Globus pallidus (tissue), 1 donor: ENCODE results near the gene ACTR1A.

ENCODE experiments used
- DNase-seq: peaks from one replicate; pipeline ENCODE4 v3.0.0-alpha.2; 2015; ENCODE audit warnings: low spot score

ACTR1A gene

GRCh38 chr10:102485093-102485784, 17.3 kb downstream of the ACTR1A start:
- DNase-seq: no peak

GRCh38 chr10:102484021-102484420, 18.5 kb downstream of the ACTR1A start:
- DNase-seq: no peak

GRCh38 chr10:102480396-102480795, 22.1 kb downstream of the ACTR1A start:
- DNase-seq: no peak

- DNase-seq: no peak
Observed at GRCh38 chr10:102479651-102480050, 22.9 kb downstream of the ACTR1A start.

- DNase-seq: no peak
Observed at GRCh38 chr10:102476466-102477141, 25.9 kb downstream of the ACTR1A start.

GRCh38 chr10:102475451-102476040, 27.0 kb downstream of the ACTR1A start:
- DNase-seq: no peak

- DNase-seq: no peak
Observed at GRCh38 chr10:102473445-102474331, 28.8 kb downstream of the ACTR1A start.

- no peak for DNase-seq
Observed at GRCh38 chr10:102470579-102471546, 31.6 kb downstream of the ACTR1A start.

GRCh38 chr10:102468683-102469082, 33.8 kb downstream of the ACTR1A start:
- no peak for DNase-seq

- DNase-seq: no peak
Observed at GRCh38 chr10:102467971-102468438, 34.5 kb downstream of the ACTR1A start.

GRCh38 chr10:102467318-102467717, 35.2 kb downstream of the ACTR1A start:
- no peak for DNase-seq

- DNase-seq: no peak
Observed at GRCh38 chr10:102465466-102465865, 37.0 kb downstream of the ACTR1A start.

- DNase-seq: no peak
Observed at GRCh38 chr10:102463983-102464382, 38.5 kb downstream of the ACTR1A start.

- DNase-seq: no peak
Observed at GRCh38 chr10:102462512-102463054, 39.9 kb downstream of the ACTR1A start.

- DNase-seq: peak; percentile 84
Observed at GRCh38 chr10:102461187-102462054, 41.1 kb downstream of the ACTR1A start.

- DNase-seq: peak; percentile 6
Observed at GRCh38 chr10:102460836-102461186, 41.7 kb downstream of the ACTR1A start.

GRCh38 chr10:102458656-102459055, 43.9 kb downstream of the ACTR1A start:
- DNase-seq: no peak

- no peak for DNase-seq
Observed at GRCh38 chr10:102457591-102458150, 44.8 kb downstream of the ACTR1A start.

GRCh38 chr10:102455893-102456471, 46.5 kb downstream of the ACTR1A start:
- no peak for DNase-seq
